AG20443 (cell line): ENCODE data around the gene FLNB.
"Not testable (repeated sequence)": the region's sequence is repeated elsewhere in the genome, so short reads cannot be mapped to it uniquely, and the experiment has no call there.

ENCODE experiments used
- DNase-seq: peaks from one replicate; pipeline ENCODE4 v3.0.0; 2012; ENCODE audit warnings: low spot score, mixed read lengths

FLNB gene

GRCh38 chr3:58032186-58032585, 24.0 kb downstream of the FLNB start:
- DNase-seq = peak; percentile 24

GRCh38 chr3:58034738-58035523, 26.7 kb downstream of the FLNB start:
- DNase-seq = no peak

DNA sequence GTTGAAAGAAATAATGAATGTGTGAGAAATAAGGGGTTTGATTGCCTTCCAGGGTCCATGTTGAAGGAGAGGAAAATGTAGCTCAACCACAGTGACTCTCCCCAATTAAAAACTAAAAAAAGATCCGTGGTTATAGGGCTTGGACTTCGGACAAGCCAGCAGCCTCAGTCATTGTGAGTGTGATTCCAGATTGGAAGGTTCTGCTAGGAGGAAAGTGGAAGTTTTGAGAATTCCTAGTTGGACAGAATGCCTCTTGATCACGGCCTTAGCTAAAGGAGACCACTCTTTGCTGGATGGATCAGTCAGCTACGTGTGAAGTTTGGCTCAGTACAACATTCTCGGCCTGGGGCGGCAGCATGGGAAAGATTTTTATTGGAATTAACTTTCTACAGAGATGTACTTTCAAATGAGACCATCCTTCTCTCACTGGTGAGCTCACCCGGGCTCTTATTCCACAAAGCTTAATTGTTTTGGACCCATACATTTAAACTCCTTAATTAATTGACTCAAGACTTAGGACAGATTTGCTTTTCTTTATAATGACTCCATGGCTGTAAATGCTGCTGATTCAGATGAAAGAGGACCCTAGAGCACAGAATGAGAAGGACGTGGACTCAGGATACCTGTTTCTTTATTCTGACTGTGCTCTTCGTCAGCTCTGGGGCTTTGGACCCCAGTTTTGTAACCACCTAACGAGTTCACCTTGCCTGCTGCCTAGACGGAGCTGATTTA, 27.5 kb downstream of the FLNB start:
- DNase-seq = peak; percentile 74

- no peak for DNase-seq
These were observed 28.2 kb downstream of the FLNB start for GRCh38 chr3:58036293-58037032.

DNA sequence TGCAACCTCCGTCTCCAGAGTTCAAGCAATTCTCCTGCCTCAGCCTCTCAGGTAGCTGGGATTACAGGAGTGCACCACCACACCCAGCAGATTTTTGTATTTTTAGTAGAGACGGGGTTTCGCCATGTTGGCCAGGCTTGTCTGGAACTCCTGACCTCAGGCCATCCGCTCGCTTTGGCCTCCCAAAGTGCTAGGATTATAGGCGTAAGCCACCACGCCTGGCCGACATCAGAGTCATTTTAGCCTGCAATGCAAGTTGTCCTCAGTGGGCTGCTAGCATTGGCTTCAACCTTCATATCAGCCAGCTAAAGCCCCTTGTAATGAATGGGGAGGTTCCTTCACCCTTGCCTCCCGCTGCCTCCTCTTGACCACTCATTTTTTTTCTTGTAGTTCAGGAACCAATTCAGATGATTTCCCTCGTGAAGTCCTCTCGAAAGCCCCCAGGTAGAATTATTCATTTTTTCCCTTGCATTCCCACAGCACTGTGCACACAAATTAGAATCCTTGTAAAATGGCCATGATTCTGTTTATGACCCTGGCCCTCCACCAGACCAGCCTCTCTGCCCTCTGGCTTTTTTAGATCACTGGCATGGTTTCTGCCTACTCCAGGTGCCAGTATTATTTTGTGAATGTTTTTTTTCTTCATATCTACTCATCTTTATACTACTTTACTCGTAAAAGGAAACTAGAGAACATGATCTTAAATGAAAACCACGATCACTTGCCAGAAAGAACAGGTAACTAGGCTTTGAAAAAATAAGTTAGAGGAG, 29.1 kb downstream of the FLNB start:
- no peak for DNase-seq

DNA sequence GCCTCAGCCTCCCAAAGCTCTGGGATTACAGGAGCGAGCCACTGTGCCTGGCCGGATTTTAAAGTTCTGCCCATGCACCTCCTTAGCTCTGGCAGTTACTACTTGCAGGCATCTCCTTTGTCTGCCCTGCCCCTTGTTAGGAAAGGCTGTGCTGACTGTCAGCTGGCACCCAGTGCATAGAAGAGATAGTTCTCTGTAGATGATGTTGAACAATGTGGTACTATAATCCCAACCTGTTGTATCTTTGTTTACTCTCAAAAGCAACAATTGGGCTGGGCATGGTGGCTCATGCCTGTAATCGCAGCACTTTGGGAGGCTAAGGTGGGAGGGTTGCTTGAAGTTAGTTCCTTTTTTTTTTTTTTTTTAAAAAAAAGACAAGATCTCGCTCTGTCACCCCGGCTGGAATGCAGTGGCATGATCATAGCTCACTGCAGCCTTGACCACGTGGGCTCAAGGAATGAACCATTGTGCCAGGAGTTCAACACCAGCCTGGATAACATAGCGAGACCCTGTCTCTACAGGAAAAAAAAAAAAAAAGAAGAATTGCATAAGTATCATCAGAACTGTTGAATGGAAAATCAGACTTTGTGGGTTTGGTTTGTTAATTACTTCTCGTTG, 30.6 kb downstream of the FLNB start:
- no peak for DNase-seq

DNA sequence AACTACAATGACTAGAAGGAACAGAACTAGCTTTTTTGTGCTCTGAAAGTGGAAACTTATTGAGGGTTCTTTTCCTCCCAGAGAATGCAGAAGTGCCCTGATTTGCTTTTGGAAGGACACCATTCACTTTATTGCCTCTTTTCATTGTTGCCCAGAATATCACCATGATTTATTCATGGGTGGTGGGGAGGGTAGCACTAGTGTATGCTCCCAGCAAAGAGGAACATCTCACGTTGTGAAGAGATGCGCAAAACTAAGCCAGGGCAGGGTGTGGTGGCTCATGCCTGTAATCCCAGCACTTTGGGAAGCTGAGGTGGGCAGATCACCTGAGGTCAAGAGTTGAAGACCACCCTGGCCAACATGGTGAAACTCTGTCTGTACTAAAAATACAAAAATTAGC, 31.4 kb downstream of the FLNB start:
- no peak for DNase-seq

GRCh38 chr3:58041182-58041825, 33.1 kb downstream of the FLNB start:
- DNase-seq = no peak

DNA sequence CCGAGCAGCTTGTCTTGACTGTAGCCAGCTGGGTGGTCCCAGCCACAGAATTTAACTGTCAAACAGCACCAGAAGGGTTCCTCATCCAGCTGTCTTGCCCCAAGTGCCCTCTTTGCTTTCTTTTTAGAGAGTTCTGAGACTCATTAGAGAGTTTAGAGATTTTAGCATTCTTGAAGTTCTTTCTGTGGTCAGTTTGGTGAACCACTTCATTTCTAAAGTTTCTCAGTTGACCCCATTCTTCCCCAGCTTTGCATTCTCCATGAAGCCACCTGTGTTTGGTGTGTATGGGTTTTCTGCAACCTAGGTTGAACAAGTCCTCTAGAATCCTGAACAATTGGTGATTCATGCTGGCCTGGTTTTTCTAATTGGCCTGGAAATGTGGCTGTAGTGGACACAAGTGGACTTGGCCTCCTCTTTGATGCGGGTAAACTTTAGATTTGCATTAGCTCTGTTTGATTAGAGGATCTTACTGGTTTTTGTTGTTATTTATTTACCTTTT, 33.7 kb downstream of the FLNB start:
- DNase-seq = peak; percentile 66

DNA sequence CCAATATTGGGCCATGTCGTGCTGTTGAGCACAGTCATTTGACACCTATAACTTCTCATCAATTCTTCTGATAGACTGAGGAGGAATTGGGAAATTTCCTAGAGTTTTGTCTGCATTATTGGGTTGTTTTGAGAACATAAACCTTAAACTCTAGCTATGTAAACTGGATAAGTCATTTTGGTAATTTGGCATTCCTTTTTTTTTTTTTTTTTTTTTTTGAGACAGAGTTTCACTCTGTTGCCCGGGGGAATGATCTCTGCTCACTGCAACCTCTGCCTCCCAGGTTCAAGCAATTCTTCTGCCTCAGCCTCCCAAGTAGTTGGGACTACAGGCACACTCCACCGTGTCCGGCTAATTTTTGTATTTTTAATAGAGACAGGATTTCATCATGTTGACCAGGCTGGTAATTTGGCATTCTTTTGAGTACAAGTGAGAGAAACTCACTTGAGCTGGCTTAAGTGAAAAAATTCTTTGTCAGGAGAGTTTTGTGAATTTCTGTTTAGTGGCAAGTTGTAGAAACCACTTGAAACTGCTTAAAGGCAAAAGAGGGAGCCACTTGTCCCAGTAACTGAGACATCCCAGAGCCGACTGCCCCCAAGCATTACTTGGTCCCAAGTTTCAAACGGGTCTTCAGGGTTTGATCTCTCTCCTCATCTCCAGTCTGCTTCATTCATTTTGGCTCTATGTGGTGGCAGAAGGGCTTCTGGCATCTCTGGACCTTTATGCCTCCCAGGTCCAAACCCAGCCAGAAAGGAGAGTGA, 34.9 kb downstream of the FLNB start:
- DNase-seq = no peak

DNA sequence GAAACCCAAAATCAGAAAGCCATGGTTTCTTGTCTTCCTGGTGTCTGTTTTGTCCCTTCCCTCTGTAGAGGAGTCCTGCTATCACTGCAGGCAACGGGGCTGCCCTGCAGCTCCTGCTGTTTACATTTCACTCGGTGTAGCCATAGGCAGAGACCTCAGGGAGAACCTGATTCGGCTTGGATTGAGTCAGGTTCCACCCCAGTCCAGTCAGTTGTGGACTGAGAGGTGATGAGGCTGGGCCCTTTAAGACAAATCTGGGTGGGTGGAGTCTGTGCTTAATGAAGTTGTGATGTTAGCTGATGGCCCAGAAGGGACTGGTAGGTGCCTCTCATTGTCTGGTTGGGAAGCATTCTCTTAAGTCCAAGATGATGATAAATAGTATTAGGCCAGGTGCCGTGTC, 35.7 kb downstream of the FLNB start:
- no peak for DNase-seq

- peak; percentile 40 for DNase-seq
These were observed 36.7 kb downstream of the FLNB start for GRCh38 chr3:58044691-58045483.

DNA sequence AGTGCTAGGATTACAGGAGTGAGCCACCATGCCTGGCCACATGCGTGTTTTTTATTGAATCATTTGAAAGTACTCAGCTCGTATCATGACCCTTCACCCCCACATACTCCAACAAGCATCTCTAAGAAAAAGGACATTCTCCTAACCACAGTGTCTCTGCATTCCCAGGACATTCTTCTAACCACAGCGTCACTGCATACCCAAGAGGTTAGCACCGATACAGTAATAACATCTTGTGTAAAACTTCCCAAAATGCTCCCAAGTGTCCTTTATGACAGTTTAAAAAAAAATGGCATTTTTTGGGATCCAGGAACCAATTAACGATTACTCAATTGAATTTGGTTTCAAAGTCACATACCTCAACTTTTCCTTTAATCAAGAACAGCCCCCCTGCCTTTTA, 39.6 kb downstream of the FLNB start:
- DNase-seq = peak; percentile 77

- no peak for DNase-seq
These were observed 40.1 kb downstream of the FLNB start for GRCh38 chr3:58048301-58048700.

DNA sequence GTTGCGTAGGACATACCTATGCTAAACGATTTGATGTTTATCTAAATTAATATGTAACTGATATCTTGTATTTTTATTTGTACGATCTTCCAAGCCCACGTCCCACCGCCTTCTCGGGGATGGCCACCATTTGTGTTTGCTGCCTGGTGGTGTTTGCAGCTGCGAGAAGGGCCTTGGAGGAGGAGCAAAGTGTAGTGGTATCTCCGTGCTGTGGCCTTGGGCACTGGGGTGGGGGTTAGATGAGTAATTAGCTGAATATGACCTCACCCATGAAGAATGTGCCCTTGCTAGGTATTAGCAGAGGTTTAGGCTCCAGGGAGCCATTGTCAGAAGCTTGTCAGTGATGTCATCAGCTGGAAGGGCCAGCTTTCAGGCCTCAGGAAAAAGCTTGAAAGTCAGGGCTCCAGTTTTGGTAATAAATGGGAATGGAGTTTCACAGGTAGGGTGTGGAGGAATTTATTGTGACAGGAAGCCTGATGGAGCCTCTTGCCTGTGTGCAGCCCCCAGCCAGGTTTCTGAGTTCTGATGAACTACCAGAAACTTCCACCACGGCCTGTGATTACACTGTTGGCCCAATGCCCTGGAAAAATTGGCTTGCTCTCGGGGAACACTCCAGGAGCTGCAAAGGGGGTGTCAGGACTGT, 41.0 kb downstream of the FLNB start:
- peak; percentile 60 for DNase-seq

- DNase-seq = peak; percentile 76
These were observed 43.0 kb downstream of the FLNB start for GRCh38 chr3:58051196-58051595.

GRCh38 chr3:58051658-58052261, 43.5 kb downstream of the FLNB start:
- not testable (repeated sequence) for DNase-seq
